Coronary artery (tissue), 2 donors: ENCODE data around the gene DGAT2.

Experiments used
- DNase-seq: peaks from one replicate; pipeline ENCODE4 v3.0.0-alpha.2; 2017; ENCODE audit warnings: low spot score
- H3K27ac ChIP-seq, 2 donors: fragments of 200-600 bp; sonication (generic); one replicate each; pipeline ENCODE4 v1.5.1; 2016 to 2019
- H3K4me3 ChIP-seq: fragments of 200-600 bp; sonication (generic); 2 replicates; pipeline ENCODE4 v1.5.1; 2016; ENCODE audit warnings: mild to moderate bottlenecking, moderate library complexity
- CTCF ChIP-seq: fragments of 200-600 bp; sonication (generic); IDR thresholded peaks from one replicate; pipeline ENCODE4 v1.5.1; 2019; ENCODE audit warnings: antibody characterized with exemption

DGAT2 gene

GRCh38 chr11:75792997-75793800 is 24.6 kb downstream of the DGAT2 start:
- no peak overlapping the region for H3K27ac ChIP-seq
- no peak for TF ChIP-seq CTCF
- DNase-seq, result no peak
- no peak overlapping the region for H3K4me3 ChIP-seq

GRCh38 chr11:75793966-75794365 is 25.4 kb downstream of the DGAT2 start:
- TF ChIP-seq CTCF, result no peak
- H3K27ac ChIP-seq, result no peak overlapping the region
- DNase-seq, result no peak
- no peak overlapping the region for H3K4me3 ChIP-seq

- DNase-seq, result no peak
- no peak overlapping the region for H3K27ac ChIP-seq
- no peak for TF ChIP-seq CTCF
- no peak overlapping the region for H3K4me3 ChIP-seq
Measured at GRCh38 chr11:75795276-75796090, 26.9 kb downstream of the DGAT2 start.

GRCh38 chr11:75796091-75796435 is 27.5 kb downstream of the DGAT2 start:
- no peak for DNase-seq
- TF ChIP-seq CTCF, result no peak
- no peak overlapping the region for H3K27ac ChIP-seq
- H3K4me3 ChIP-seq, result no peak overlapping the region

- DNase-seq, result no peak
- Histone ChIP-seq H3K4me3 (no peak overlapping the region), H3K27ac (no peak overlapping the region)
- no peak for TF ChIP-seq CTCF
Measured at GRCh38 chr11:75797116-75797515, 28.5 kb downstream of the DGAT2 start.

GRCh38 chr11:75797792-75798191 is 29.2 kb downstream of the DGAT2 start:
- DNase-seq, result no peak
- no peak for TF ChIP-seq CTCF
- no peak overlapping the region for H3K27ac ChIP-seq
- no peak overlapping the region for H3K4me3 ChIP-seq
